Neural cell (in vitro differentiated cells): Measurements from ENCODE around the gene HIPK2.

Experiments used
- EP300 ChIP-seq: fragments of 450-650 bp; conservative IDR thresholded peaks from 2 replicates; pipeline ENCODE4 v1.6.1; 2014; ENCODE audit warnings: antibody characterized with exemption, mild to moderate bottlenecking, moderate library complexity; ENCODE audit not compliant: poor library complexity, severe bottlenecking
- EZH2 ChIP-seq: fragments of 200-600, 300-800 bp; shearing (Covaris generic), sonication (generic); IDR thresholded peaks from 2 replicates; pipeline ENCODE4 v1.6.1; 2014; ENCODE audit warnings: antibody characterized with exemption, low read length, borderline replicate concordance, mild to moderate bottlenecking; ENCODE audit not compliant: insufficient read depth, poor library complexity, severe bottlenecking
- MXI1 ChIP-seq: fragments of 450-650 bp; conservative IDR thresholded peaks from 2 replicates; pipeline ENCODE4 v1.6.1; 2014; ENCODE audit warnings: antibody characterized with exemption, mild to moderate bottlenecking; ENCODE audit not compliant: poor library complexity, severe bottlenecking
- POLR2AphosphoS5 ChIP-seq: IDR thresholded peaks from 2 replicates; pipeline ENCODE4 v1.6.1; 2012
- RAD21 ChIP-seq: fragments of 450-650 bp; conservative IDR thresholded peaks from 2 replicates; pipeline ENCODE4 v1.6.1; 2014; ENCODE audit warnings: antibody characterized with exemption, mild to moderate bottlenecking, moderate library complexity
- SMC3 ChIP-seq: fragments of 450-650 bp; conservative IDR thresholded peaks from 2 replicates; pipeline ENCODE4 v1.6.1; 2014; ENCODE audit warnings: antibody characterized with exemption, mild to moderate bottlenecking, moderate library complexity; ENCODE audit not compliant: poor library complexity
- TAF1 ChIP-seq: IDR thresholded peaks from 2 replicates; pipeline ENCODE4 v1.6.1; 2012; ENCODE audit warnings: low read depth
- TF ChIP-seq, protein P1 (sequence below): fragments of 450-650 bp; IDR thresholded peaks from 2 replicates; pipeline ENCODE4 v1.5.1; 2014; ENCODE audit warnings: antibody characterized with exemption, mild to moderate bottlenecking, moderate library complexity; ENCODE audit not compliant: poor library complexity, severe bottlenecking
- TF ChIP-seq, protein P2 (sequence below): IDR thresholded peaks from 2 replicates; pipeline ENCODE4 v1.6.1; 2012; ENCODE audit warnings: borderline replicate concordance

DNA sequence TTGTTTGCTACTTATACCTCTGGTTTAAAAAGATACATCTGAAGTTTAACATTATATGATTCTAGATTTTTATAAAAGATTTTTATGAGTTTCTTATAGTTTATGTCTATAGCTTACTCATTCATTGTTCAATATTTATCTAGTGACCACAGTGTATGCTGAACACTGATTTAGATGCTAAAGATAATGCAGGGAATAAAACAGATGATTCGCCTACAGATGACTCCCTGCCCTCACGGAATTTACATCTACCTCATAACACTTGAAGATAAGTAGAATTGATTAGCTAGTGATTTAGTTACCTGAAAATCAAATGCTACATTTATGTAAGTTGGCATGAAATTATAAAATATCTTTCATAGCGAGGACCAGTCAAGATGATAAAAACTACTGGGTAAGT is 105.8 kb downstream of the HIPK2 start:
- TF ChIP-seq, protein P1, sequence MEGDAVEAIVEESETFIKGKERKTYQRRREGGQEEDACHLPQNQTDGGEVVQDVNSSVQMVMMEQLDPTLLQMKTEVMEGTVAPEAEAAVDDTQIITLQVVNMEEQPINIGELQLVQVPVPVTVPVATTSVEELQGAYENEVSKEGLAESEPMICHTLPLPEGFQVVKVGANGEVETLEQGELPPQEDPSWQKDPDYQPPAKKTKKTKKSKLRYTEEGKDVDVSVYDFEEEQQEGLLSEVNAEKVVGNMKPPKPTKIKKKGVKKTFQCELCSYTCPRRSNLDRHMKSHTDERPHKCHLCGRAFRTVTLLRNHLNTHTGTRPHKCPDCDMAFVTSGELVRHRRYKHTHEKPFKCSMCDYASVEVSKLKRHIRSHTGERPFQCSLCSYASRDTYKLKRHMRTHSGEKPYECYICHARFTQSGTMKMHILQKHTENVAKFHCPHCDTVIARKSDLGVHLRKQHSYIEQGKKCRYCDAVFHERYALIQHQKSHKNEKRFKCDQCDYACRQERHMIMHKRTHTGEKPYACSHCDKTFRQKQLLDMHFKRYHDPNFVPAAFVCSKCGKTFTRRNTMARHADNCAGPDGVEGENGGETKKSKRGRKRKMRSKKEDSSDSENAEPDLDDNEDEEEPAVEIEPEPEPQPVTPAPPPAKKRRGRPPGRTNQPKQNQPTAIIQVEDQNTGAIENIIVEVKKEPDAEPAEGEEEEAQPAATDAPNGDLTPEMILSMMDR = no peak
- TF ChIP-seq EZH2 (no peak), POLR2AphosphoS5 (no peak), EP300 (no peak), RAD21 (no peak), MXI1 (no peak), TAF1 (no peak), SMC3 (no peak)
- TF ChIP-seq, protein P2, sequence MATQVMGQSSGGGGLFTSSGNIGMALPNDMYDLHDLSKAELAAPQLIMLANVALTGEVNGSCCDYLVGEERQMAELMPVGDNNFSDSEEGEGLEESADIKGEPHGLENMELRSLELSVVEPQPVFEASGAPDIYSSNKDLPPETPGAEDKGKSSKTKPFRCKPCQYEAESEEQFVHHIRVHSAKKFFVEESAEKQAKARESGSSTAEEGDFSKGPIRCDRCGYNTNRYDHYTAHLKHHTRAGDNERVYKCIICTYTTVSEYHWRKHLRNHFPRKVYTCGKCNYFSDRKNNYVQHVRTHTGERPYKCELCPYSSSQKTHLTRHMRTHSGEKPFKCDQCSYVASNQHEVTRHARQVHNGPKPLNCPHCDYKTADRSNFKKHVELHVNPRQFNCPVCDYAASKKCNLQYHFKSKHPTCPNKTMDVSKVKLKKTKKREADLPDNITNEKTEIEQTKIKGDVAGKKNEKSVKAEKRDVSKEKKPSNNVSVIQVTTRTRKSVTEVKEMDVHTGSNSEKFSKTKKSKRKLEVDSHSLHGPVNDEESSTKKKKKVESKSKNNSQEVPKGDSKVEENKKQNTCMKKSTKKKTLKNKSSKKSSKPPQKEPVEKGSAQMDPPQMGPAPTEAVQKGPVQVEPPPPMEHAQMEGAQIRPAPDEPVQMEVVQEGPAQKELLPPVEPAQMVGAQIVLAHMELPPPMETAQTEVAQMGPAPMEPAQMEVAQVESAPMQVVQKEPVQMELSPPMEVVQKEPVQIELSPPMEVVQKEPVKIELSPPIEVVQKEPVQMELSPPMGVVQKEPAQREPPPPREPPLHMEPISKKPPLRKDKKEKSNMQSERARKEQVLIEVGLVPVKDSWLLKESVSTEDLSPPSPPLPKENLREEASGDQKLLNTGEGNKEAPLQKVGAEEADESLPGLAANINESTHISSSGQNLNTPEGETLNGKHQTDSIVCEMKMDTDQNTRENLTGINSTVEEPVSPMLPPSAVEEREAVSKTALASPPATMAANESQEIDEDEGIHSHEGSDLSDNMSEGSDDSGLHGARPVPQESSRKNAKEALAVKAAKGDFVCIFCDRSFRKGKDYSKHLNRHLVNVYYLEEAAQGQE = no peak
